HEK293 (cell line): ENCODE measurements around the gene SRSF4.

Experiments
- GLI4 ChIP-seq: fragments of 450-650 bp; formaldehyde crosslinking; IDR thresholded peaks from 2 replicates; pipeline ENCODE4 v1.5.1; 2016; ENCODE audit warnings: missing biosample characterization, missing genetic modification characterization
- GLIS1 ChIP-seq: fragments of 450-650 bp; formaldehyde crosslinking; IDR thresholded peaks from 2 replicates; pipeline ENCODE4 v1.5.1; 2016; ENCODE audit warnings: missing biosample characterization, missing genetic modification characterization
- KLF1 ChIP-seq: fragments of 450-650 bp; formaldehyde crosslinking; IDR thresholded peaks from 2 replicates; pipeline ENCODE4 v1.5.1; 2016; ENCODE audit warnings: missing biosample characterization, missing genetic modification characterization
- KLF9 ChIP-seq: fragments of 450-650 bp; formaldehyde crosslinking; IDR thresholded peaks from 2 replicates; pipeline ENCODE4 v1.5.1; 2016; ENCODE audit warnings: missing biosample characterization, missing genetic modification characterization, low read depth
- REST ChIP-seq: fragments of 450-650 bp; formaldehyde crosslinking; IDR thresholded peaks from 2 replicates; pipeline ENCODE4 v1.5.1; 2016; ENCODE audit warnings: missing biosample characterization, missing genetic modification characterization
- TCF7L2 ChIP-seq: IDR thresholded peaks from 2 replicates; pipeline ENCODE4 v1.6.1; 2011; ENCODE audit warnings: low read depth, mild to moderate bottlenecking, inconsistent platforms, low read length, moderate library complexity, borderline replicate concordance
- TSHZ1 ChIP-seq: fragments of 450-650 bp; formaldehyde crosslinking; IDR thresholded peaks from 2 replicates; pipeline ENCODE4 v1.5.1; 2016; ENCODE audit warnings: missing biosample characterization, missing genetic modification characterization, borderline replicate concordance
- ZBTB10 ChIP-seq: fragments of 450-650 bp; formaldehyde crosslinking; IDR thresholded peaks from 2 replicates; pipeline ENCODE4 v1.5.1; 2016; ENCODE audit warnings: missing biosample characterization, missing genetic modification characterization
- ZBTB17 ChIP-seq: fragments of 450-650 bp; formaldehyde crosslinking; IDR thresholded peaks from 2 replicates; pipeline ENCODE4 v1.5.1; 2016; ENCODE audit warnings: missing biosample characterization, missing genetic modification characterization
- ZBTB44 ChIP-seq: fragments of 450-650 bp; IDR thresholded peaks from 2 replicates; pipeline ENCODE4 v1.5.1; 2018; ENCODE audit warnings: missing biosample characterization, mild to moderate bottlenecking, missing genetic modification characterization
- ZBTB48 ChIP-seq: fragments of 450-650 bp; formaldehyde crosslinking; IDR thresholded peaks from 2 replicates; pipeline ENCODE4 v1.5.1; 2016; ENCODE audit warnings: missing biosample characterization, missing genetic modification characterization
- ZNF140 ChIP-seq: fragments of 450-650 bp; formaldehyde crosslinking; IDR thresholded peaks from 2 replicates; pipeline ENCODE4 v1.5.1; 2016; ENCODE audit warnings: missing biosample characterization, missing genetic modification characterization
- ZNF155 ChIP-seq: fragments of 450-650 bp; formaldehyde crosslinking; IDR thresholded peaks from 2 replicates; pipeline ENCODE4 v1.5.1; 2016; ENCODE audit warnings: missing biosample characterization, missing genetic modification characterization
- ZNF223 ChIP-seq: fragments of 450-650 bp; formaldehyde crosslinking; IDR thresholded peaks from 2 replicates; pipeline ENCODE4 v1.5.1; 2016; ENCODE audit warnings: missing biosample characterization, missing genetic modification characterization
- ZNF394 ChIP-seq: fragments of 450-650 bp; formaldehyde crosslinking; IDR thresholded peaks from 2 replicates; pipeline ENCODE4 v1.5.1; 2016; ENCODE audit warnings: missing biosample characterization, missing genetic modification characterization, mild to moderate bottlenecking, moderate library complexity, borderline replicate concordance
- ZNF426 ChIP-seq: fragments of 450-650 bp; formaldehyde crosslinking; IDR thresholded peaks from 2 replicates; pipeline ENCODE4 v1.5.1; 2017; ENCODE audit warnings: missing biosample characterization, missing genetic modification characterization, mild to moderate bottlenecking, inconsistent platforms, moderate library complexity
- ZNF488 ChIP-seq: fragments of 450-650 bp; formaldehyde crosslinking; IDR thresholded peaks from 2 replicates; pipeline ENCODE4 v1.5.1; 2016; ENCODE audit warnings: missing biosample characterization, missing genetic modification characterization
- ZNF501 ChIP-seq: fragments of 450-650 bp; formaldehyde crosslinking; IDR thresholded peaks from 2 replicates; pipeline ENCODE4 v1.5.1; 2016; ENCODE audit warnings: missing biosample characterization, missing genetic modification characterization
- ZNF558 ChIP-seq: fragments of 450-650 bp; formaldehyde crosslinking; IDR thresholded peaks from 2 replicates; pipeline ENCODE4 v1.5.1; 2016; ENCODE audit warnings: missing biosample characterization, missing genetic modification characterization
- ZNF639 ChIP-seq: fragments of 450-650 bp; formaldehyde crosslinking; IDR thresholded peaks from 2 replicates; pipeline ENCODE4 v1.5.1; 2016; ENCODE audit warnings: missing biosample characterization, missing genetic modification characterization
- ZNF654 ChIP-seq: fragments of 450-650 bp; formaldehyde crosslinking; IDR thresholded peaks from 2 replicates; pipeline ENCODE4 v1.5.1; 2016; ENCODE audit warnings: low read depth, missing biosample characterization, missing genetic modification characterization
- ZNF792 ChIP-seq: fragments of 450-650 bp; formaldehyde crosslinking; IDR thresholded peaks from 2 replicates; pipeline ENCODE4 v1.5.1; 2016; ENCODE audit warnings: missing biosample characterization, missing genetic modification characterization
- ZSCAN5A ChIP-seq: fragments of 450-650 bp; formaldehyde crosslinking; IDR thresholded peaks from 2 replicates; pipeline ENCODE4 v1.5.1; 2016; ENCODE audit warnings: missing biosample characterization, missing genetic modification characterization

SRSF4 gene

GRCh38 chr1:29181413-29182225 lies at the start of gene SRSF4 (continued):
- 0 out of 2 replicates have a peak, but pooled peaks have one; percentile 51 for TF ChIP-seq ZBTB44 (tag by site-specific recombination)
- TF ChIP-seq ZSCAN5A (tag by site-specific recombination): no peak
- TF ChIP-seq ZNF558: no peak
- TF ChIP-seq KLF1: peak; percentile 86
- 0 out of 2 replicates have a peak, but pooled peaks have one; percentile 31 for TF ChIP-seq TSHZ1
- TF ChIP-seq ZNF223 (tag by site-specific recombination): peak; percentile 95
- peak; percentile 54; the same call in 1 of the 2 replicates for TF ChIP-seq ZBTB48 (tag by site-specific recombination)
- TF ChIP-seq ZNF155 (tag by site-specific recombination): no peak
- peak; percentile 86 for TF ChIP-seq KLF9 (tag by site-specific recombination)
- TF ChIP-seq ZNF654 (tag by site-specific recombination): no peak
- no peak for TF ChIP-seq TCF7L2
- peak; percentile 64; the same call in 1 of the 2 replicates for TF ChIP-seq ZNF792
- 0 out of 2 replicates have a peak, but pooled peaks have one; percentile 25 for TF ChIP-seq GLI4 (tag by site-specific recombination)
- 0 out of 2 replicates have a peak, but pooled peaks have one; percentile 17 for TF ChIP-seq REST (tag by site-specific recombination)
- peak; percentile 51; the same call in 1 of the 2 replicates for TF ChIP-seq ZNF488 (tag by site-specific recombination)
- TF ChIP-seq ZBTB17 (tag by site-specific recombination): peak; percentile 85
- TF ChIP-seq ZNF394 (tag by site-specific recombination): peak; percentile 27; the same call in 1 of the 2 replicates
- TF ChIP-seq ZBTB10 (tag by site-specific recombination): peak; percentile 82
- peak; percentile 92 for TF ChIP-seq ZNF501 (tag by site-specific recombination)
- no peak for TF ChIP-seq ZNF426 (tag by site-specific recombination)
- TF ChIP-seq ZNF639: 0 out of 2 replicates have a peak, but pooled peaks have one; percentile 14
- TF ChIP-seq GLIS1 (tag by site-specific recombination): peak; percentile 65
- TF ChIP-seq ZNF140 (tag by site-specific recombination): no peak
